Tibial nerve (tissue), 4 donors: ENCODE data around the gene GPR78. TPM values are rescaled to one million over a fixed set of nuclear protein-coding genes. Genes with fewer than 3 reads are reported as not detected.

Experiments used
- DNase-seq, 2 donors: peaks; one replicate each; pipeline ENCODE4 v3.0.0-alpha.2; 2019; ENCODE audit warnings: low spot score in 2 of 2
- H3K27ac ChIP-seq, 4 donors: fragments of 200-600 bp; sonication (generic) in 3 of 4; one replicate each; pipeline ENCODE4 v1.5.1; 2017 to 2019; ENCODE audit warnings: mild to moderate bottlenecking in 1 of 4
- H3K27me3 ChIP-seq, 2 donors: fragments of 200-600 bp; sonication (generic) in 1 of 2; one replicate each; pipeline versions ENCODE4 v1.5.1 to v1.6.0; 2017 to 2019
- H3K36me3 ChIP-seq, 3 donors: fragments of 200-600 bp; sonication (generic); one replicate each; pipeline ENCODE4 v1.5.1; 2018 to 2019
- H3K4me1 ChIP-seq, 4 donors: fragments of 200-600 bp; sonication (generic) in 3 of 4; one replicate each; pipeline ENCODE4 v1.5.1; 2017 to 2019
- H3K4me3 ChIP-seq, 4 donors: fragments of 200-600 bp; sonication (generic) in 3 of 4; one replicate each; pipeline ENCODE4 v1.5.1; 2017 to 2019; ENCODE audit warnings: mild to moderate bottlenecking in 1 of 4, moderate library complexity in 1 of 4
- H3K9me3 ChIP-seq, 4 donors: fragments of 200-600 bp; sonication (generic) in 3 of 4; one replicate each; pipeline ENCODE4 v1.5.1; 2017 to 2019
- CTCF ChIP-seq, 5 experiments: fragments of 200-600 bp in 3 of 5; fragments of 450-650 bp in 2 of 5; sonication (generic) in 3 of 5; IDR thresholded peaks; one replicate each; pipeline ENCODE4 v1.5.1; 2016 to 2019; ENCODE audit warnings: antibody characterized with exemption in 5 of 5, mild to moderate bottlenecking in 3 of 5, moderate library complexity in 2 of 5
- EP300 ChIP-seq, 2 donors: sonication (generic); formaldehyde crosslinking; IDR thresholded peaks; one replicate each; pipeline ENCODE4 v1.6.1; 2017; ENCODE audit warnings: antibody characterized with exemption in 2 of 2, mild to moderate bottlenecking in 1 of 2
- POLR2A ChIP-seq, 2 donors: fragments of 450-650 bp; IDR thresholded peaks; one replicate each; pipeline ENCODE4 v1.6.1; 2017; ENCODE audit warnings: antibody characterized with exemption in 2 of 2, mild to moderate bottlenecking in 2 of 2, moderate library complexity in 2 of 2
- WGBS, 2 donors: methylation state at CpG; one replicate each; pipeline ENCODE4 v1.1.5; 2018; 5-methylcytosine and 5-hydroxymethylcytosine counted together
- total RNA-seq, 4 donors: library from RNA; depleted of rRNA; stranded (reverse); fragments of >200 nt; gene quantifications; one replicate each; pipeline ENCODE4 v1.1.0, GENCODE V29; 2016

GPR78 gene
- total RNA-seq, 4 donors from 2014 or later: not detected

- H3K27me3 ChIP-seq: no peaks in the 10 kb centered on the region
- no peak overlapping the region for H3K27ac ChIP-seq
- 69 to 83% methylated on average over 2 to 5 of the region's 5 CpGs for WGBS, 2 donors
- H3K4me1 ChIP-seq: peaks cover 0 to 6% (median 0%) of the 10 kb centered on the region in 4 donors
- no peak for DNase-seq
- H3K4me3 ChIP-seq: no peak overlapping the region
- TF ChIP-seq EP300 (IDR thresholded peaks at IDR 0.05): no peak
- no peak for TF ChIP-seq POLR2A (IDR thresholded peaks at IDR 0.05)
- no peak for TF ChIP-seq CTCF (IDR thresholded peaks at IDR 0.05)
- H3K36me3 ChIP-seq: no peaks in the 10 kb centered on the region
- no peaks in the 10 kb centered on the region for H3K9me3 ChIP-seq
These were observed 40.5 kb upstream of the GPR78 start for GRCh38 chr4:8539661-8540060.

DNA sequence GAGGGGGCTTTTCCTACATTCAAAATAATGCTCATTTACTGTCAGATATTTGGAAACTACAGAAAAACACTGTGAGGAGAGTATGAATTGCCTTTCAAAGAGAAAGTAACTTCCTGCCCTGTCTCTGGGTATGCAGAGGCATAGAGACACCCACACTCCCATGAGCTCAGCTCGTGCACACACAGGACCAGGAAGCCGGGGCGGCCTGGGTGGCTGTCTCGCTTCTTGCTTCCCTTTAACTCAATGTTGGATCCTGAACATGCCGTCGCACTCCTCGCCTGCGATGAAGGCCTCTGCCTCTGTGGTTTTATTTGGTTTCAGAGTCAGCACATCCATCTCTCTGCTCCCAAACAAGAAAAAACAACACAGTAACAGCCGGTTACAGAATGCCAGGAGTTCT lies 40.1 kb upstream of the GPR78 start:
- Histone ChIP-seq H3K4me1 (peaks cover 0 to 6% (median 0%) of the 10 kb centered on the region in 4 donors), H3K4me3 (no peak overlapping the region), H3K9me3 (no peaks in the 10 kb centered on the region), H3K27ac (no peak overlapping the region), H3K27me3 (no peaks in the 10 kb centered on the region), H3K36me3 (no peaks in the 10 kb centered on the region)
- no peak for DNase-seq
- WGBS, 2 donors: 79 to 84% methylated on average over 8 to 9 of the region's 9 CpGs
- no peak for TF ChIP-seq EP300 (IDR thresholded peaks at IDR 0.05)
- no peak for TF ChIP-seq CTCF (IDR thresholded peaks at IDR 0.05)
- TF ChIP-seq POLR2A (IDR thresholded peaks at IDR 0.05): no peak

DNA sequence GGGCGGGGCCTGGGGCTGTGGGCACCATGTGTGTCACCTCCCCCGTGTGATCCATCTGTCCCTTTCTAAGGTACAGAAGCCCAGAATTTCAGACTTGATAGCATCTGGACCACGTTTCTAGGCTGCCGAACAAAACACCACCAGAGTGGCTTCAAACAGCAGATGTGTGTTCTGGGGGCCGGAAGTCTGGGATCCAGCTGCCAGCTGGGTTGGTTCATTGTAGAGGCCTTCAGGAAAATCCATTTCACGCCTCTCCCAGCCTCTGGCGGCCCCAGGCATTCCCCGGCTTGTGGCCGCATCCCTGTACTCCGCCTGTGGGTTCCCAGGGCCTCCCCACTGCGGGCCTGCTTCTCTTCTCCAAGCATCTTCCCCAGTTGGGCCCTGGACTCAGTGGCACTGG lies 39.6 kb upstream of the GPR78 start:
- Histone ChIP-seq H3K27ac (no peak overlapping the region), H3K27me3 (no peaks in the 10 kb centered on the region), H3K36me3 (no peaks in the 10 kb centered on the region), H3K4me1 (peaks cover 0 to 6% (median 0%) of the 10 kb centered on the region in 4 donors), H3K4me3 (no peak overlapping the region), H3K9me3 (no peaks in the 10 kb centered on the region)
- no peak for TF ChIP-seq POLR2A (IDR thresholded peaks at IDR 0.05)
- no peak for TF ChIP-seq CTCF (IDR thresholded peaks at IDR 0.05)
- no peak for TF ChIP-seq EP300 (IDR thresholded peaks at IDR 0.05)
- DNase-seq: no peak
- WGBS, 2 donors: 77 to 82% methylated on average over 11 of the region's 11 CpGs

DNA sequence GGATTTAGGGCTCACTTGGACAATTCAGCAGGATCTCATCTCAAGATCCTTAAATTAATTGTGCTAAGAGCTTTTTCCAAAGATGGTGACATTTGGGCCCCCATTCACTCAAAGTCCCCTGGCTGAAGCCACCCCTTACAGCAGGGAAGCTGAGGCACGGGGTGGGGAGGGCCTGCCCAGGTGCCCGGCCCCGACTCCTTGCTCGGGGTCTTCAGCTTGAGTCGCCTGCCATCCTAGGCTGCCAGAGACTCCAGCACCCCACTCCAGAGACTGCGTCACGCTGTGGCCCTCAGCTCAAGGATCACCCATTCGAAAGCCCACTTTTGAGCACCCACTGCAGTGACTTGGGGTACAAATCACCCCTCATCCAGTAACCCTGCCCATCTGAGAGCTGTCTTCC lies 39.2 kb upstream of the GPR78 start:
- WGBS, 2 donors: 77 to 87% methylated on average over 8 of the region's 8 CpGs
- no peak for DNase-seq
- H3K4me1 ChIP-seq: peaks cover 0 to 6% (median 0%) of the 10 kb centered on the region in 4 donors
- TF ChIP-seq CTCF (IDR thresholded peaks at IDR 0.05) (no peak), POLR2A (IDR thresholded peaks at IDR 0.05) (no peak), EP300 (IDR thresholded peaks at IDR 0.05) (no peak)
- H3K27me3 ChIP-seq: no peaks in the 10 kb centered on the region
- no peaks in the 10 kb centered on the region for H3K9me3 ChIP-seq
- no peak overlapping the region for H3K27ac ChIP-seq
- H3K4me3 ChIP-seq: no peak overlapping the region
- no peaks in the 10 kb centered on the region for H3K36me3 ChIP-seq

- TF ChIP-seq CTCF (IDR thresholded peaks at IDR 0.05) (no peak), POLR2A (IDR thresholded peaks at IDR 0.05) (no peak), EP300 (IDR thresholded peaks at IDR 0.05) (no peak)
- no peaks in the 10 kb centered on the region for H3K4me1 ChIP-seq
- no peaks in the 10 kb centered on the region for H3K9me3 ChIP-seq
- no peak overlapping the region for H3K27ac ChIP-seq
- H3K36me3 ChIP-seq: no peaks in the 10 kb centered on the region
- H3K27me3 ChIP-seq: no peaks in the 10 kb centered on the region
- H3K4me3 ChIP-seq: no peak overlapping the region
- DNase-seq: no peak
- WGBS, 2 donors: 85 to 90% methylated on average over 15 to 17 of the region's 17 CpGs
These were observed 38.0 kb upstream of the GPR78 start for GRCh38 chr4:8541981-8542715.
